Activated CD4-positive, alpha-beta T cell treated with anti-CD3 and anti-CD28 coated beads for 1 hour (primary cell): Measurements from ENCODE around the gene HLCS.

Source experiments
- DNase-seq: peaks from one replicate; pipeline ENCODE4 v3.0.0-alpha.2; 2020

HLCS gene

DNA sequence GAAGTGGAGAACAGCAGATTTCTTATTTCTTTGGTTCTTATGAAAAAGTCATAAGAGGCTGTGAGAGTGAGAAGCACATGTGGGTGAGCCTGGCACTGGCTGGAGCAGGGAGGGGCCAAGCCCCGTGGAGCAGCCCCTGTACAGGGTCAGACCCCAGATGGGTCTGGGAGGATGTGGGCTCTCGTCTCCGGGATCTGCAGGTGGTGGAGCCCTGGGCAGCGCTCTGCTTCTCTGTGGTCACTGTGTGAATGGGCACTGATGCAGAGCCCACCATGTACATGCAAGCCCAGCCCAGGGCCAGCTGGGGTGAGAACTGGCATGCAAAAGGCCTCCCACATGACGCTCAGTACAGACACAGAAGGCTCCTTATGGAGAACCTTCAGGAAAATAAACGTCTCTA is 200.0 kb downstream of the HLCS start:
- DNase-seq, result no peak

GRCh38 chr21:36765229-36765628 is 201.2 kb downstream of the HLCS start:
- no peak for DNase-seq

GRCh38 chr21:36763305-36763704 is 203.2 kb downstream of the HLCS start:
- no peak for DNase-seq

DNA sequence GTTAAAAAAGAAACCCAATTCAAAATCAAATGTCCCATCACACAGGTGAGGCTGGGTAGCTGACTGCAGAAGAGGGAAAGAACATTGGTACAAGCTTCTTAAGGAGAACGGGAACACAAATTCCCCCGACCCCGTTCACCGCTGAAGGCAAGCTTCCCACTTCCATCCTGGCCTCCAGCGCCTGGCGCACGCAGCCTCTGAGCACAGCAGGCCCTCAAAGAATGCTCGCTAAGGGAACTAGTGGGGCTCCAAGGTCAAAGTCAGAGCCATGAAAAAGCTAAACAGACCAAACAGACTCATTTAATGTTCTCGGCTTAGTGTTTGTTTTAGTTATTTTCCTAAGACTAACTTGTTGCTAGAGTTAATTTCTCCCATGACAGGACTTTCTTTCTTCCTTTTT is 203.8 kb downstream of the HLCS start:
- no peak for DNase-seq

GRCh38 chr21:36761685-36762084 is 204.8 kb downstream of the HLCS start:
- DNase-seq, result no peak

GRCh38 chr21:36759348-36760083 is 207.0 kb downstream of the HLCS start:
- DNase-seq, result no peak

DNA sequence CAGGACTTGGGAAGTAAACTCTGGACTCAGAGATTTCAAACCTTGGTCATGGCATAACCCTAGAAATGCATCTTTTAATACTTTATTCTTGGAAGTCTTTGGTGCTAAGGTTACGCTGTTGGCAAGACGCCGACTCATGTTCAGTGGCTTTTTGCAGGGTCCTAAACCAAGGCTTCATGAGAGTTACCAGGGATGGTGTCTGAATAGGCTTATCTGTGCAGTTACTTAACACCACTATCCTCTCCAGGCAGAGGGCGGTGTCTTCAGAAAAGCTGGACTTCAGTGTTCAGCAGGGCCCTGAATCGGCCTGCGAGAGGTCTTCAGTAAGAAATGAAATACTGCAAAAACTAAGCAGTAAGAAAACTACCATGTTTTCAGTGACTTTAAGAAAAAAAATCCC is 209.3 kb downstream of the HLCS start:
- no peak for DNase-seq

GRCh38 chr21:36756527-36756926 is 209.9 kb downstream of the HLCS start:
- no peak for DNase-seq

GRCh38 chr21:36754241-36754898 is 212.1 kb downstream of the HLCS start:
- DNase-seq, result no peak

GRCh38 chr21:36753556-36753955 is 212.9 kb downstream of the HLCS start:
- DNase-seq, result no peak

DNA sequence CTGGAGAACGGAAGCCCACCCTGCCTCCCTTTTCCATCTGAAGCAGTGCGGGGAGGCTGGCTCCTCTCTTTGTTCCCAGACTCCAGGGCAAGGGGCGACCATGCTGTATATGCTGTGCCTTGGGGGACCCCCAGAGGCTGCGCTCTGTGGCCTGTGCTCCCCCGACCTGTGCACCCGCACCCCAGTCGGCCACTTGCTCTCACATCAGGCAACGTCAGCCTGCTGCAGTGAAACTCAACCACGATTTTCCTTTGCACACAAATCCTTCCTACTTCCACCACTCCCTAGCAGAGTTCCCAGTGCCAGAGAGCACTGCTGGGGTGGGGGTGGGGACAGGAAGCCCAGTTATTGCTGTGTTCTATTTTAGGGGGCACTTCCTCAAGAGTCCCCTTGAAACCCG is 215.1 kb downstream of the HLCS start:
- DNase-seq, result no peak

GRCh38 chr21:36750576-36750959 is 215.9 kb downstream of the HLCS start:
- no peak for DNase-seq

DNA sequence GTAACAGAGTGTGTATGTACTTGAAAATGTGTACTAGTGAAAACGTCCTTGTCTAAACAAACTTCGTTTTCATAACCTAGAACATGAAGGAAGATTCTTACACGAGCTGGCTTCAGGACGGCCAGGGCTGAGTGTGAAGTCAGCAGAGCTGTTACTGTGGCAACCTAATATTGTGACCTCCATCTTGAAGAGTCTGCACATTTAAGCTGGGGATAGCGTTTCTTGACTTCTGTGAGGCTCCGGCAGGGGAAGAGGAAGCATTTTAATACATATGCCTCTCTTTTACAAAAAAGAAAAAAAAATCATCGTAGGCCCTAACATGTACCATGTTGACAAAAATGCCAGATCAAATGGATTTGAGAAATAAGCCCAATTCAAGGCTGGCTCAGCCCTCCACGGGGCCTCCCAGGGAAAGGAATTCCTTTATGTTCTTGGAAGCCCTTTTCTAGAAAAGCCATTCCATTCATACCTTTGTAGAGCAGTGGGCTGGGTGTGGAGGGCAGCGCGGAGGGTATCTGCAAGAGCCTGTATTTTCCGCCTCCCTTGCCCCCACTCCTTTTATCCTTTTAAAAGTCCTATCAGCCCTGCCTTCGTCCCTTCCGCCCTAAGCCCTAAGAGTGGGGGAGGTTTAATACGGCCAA is 216.4 kb downstream of the HLCS start:
- no peak for DNase-seq

DNA sequence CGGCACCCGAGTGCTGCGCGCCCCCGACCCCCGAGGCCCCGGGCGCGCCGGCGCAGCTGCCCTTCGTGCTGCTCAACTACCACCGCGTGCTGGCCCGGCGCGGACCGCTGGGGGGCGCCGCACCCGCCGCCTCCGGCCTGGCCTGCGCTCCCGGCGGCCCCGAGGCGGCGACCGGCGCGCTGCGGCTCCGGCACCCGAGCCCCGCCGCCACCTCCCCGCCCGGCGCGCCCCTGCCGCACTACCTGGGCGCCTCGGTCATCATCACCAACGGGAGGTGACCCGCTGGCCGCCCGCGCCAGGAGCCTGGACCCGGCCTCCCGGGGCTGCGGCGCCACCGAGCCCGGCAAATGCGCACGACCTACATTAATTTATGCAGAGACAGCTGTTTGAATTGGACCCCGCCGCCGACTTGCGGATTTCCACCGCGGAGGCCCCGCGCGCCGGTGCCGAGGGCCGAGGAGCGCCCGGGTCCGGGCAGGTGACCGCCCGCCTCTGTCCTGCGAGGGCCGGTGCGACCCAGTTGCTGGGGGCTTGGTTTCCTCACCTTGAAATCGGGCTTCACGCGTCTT is 218.6 kb downstream of the HLCS start:
- no peak for DNase-seq

DNA sequence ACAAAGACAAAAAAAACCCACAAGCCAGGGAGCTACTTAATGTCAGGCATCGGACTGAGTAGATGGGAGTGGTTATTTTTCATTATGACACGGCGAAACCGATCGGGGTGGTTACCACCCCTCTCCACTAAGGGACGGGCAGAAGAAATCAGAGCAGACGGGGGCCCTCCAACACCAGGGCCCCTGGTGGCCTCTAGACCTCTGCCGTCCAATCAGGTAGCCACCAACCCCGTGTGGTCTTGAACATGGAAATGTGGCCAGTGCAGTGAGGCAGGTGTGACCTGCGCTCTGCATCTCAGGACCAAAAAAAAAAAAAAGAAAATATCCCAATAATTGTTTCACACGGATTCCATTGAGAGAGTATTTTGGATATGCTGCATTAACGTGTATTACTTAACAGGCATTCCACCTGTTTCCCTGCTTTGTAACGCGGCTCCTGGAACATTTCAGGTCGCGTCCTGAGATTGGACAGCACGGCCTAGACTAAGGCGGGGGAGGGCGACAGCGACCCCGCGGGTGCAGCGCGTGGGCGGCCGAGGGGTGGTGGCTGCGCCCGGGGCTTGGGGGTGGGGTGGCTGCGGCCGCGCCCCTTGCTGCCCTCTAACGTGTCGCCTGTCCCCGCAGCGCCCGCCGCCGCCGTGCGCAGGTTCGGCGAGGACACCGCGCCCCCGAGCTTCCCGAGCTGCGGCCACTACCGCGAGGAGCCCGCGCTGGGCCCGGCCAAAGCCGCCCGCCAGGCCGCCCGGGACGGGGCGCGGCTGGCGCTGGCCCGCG is 219.2 kb downstream of the HLCS start:
- no peak for DNase-seq

GRCh38 chr21:36745459-36745858 is 221.0 kb downstream of the HLCS start:
- DNase-seq, result no peak

DNA sequence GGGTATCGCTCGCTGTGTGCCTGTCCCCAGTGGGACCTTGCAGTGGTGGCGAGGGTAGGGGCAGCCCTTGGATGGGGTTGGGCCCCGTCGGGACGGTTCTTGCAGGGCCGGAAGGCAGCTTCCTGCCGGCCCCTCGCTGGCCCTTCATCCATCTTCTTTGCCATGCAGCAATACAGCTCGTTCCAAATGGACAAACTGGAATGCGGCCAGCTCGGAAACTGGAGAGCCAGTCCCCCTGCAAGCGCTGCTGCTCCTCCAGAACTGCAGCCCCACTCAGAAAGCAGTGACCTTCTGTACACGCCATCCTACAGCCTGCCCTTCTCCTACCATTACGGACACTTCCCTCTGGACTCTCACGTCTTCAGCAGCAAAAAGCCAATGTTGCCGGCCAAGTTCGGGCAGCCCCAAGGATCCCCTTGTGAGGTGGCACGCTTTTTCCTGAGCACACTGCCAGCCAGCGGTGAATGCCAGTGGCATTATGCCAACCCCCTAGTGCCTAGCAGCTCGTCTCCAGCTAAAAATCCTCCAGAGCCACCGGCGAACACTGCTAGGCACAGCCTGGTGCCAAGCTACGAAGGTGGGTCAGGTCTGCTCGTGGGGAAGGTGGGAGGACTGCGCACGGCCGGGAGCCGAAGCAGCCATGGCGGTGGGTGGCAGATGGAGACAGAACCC is 221.8 kb downstream of the HLCS start:
- DNase-seq, result no peak

- DNase-seq, result no peak
Measured at GRCh38 chr21:36744190-36744559, 222.3 kb downstream of the HLCS start.

- DNase-seq, result no peak
Measured at GRCh38 chr21:36743446-36743845, 223.0 kb downstream of the HLCS start.

DNA sequence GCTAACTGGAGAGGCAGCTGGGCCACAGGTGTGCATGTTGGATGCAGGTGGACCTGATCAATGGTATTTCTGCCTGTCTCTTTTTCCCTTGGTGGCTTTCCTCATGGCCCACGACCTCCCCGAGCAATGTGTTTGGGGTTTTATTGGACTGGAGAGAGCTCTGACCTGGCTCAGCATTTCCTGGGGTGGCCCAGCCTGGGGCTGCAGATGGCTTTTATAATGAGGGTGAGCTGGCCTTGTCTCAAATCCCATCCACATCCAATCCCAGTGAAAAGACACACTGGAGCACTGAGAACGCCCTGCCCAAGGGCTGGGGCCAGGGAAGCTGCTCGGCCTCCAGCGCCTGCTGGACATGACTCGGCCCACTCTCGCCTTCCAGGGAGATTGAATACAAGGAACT is 223.5 kb downstream of the HLCS start:
- DNase-seq, result no peak

DNA sequence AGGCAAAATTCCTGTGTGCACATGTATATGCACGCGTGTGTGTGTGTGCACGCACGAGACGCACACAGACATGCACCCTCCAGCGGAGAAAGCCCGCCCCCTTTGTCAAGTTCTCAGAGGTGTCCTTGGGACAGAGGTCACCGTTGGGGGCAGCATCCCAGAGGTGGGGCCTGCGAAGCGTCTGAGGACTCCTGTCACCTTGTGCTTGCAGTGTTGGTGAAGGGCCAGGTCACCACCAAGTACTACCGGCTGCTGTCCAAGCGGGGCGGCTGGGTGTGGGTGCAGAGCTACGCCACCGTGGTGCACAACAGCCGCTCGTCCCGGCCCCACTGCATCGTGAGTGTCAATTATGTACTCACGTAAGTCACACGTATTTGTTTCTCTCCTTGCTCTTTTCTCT is 225.0 kb downstream of the HLCS start:
- DNase-seq, result no peak

- DNase-seq, result no peak
Measured at GRCh38 chr21:36738489-36739126, 227.9 kb downstream of the HLCS start.
